Esophagus (tissue), 2 donors: Measurements from ENCODE around the gene NCOA1. TPM values are rescaled to one million over a fixed set of nuclear protein-coding genes. Genes with fewer than 3 reads are reported as not detected.

Source experiments
- H3K27ac ChIP-seq, 2 donors: one replicate each; pipeline ENCODE4 v1.5.1; 2013; ENCODE audit warnings: low read depth in 2 of 2, mild to moderate bottlenecking in 2 of 2, inconsistent platforms in 1 of 2, low read length in 1 of 2, moderate library complexity in 1 of 2
- H3K27me3 ChIP-seq, 2 donors: one replicate each; pipeline ENCODE4 v1.6.1; 2013; ENCODE audit warnings: low read length in 2 of 2, control low read depth in 1 of 2, mild to moderate bottlenecking in 1 of 2; ENCODE audit not compliant: insufficient read depth in 2 of 2, control insufficient read depth in 1 of 2
- H3K36me3 ChIP-seq, 2 donors: one replicate each; pipeline ENCODE4 v1.6.1; 2013; ENCODE audit warnings: low read length in 1 of 2; ENCODE audit not compliant: control insufficient read depth in 2 of 2, insufficient read depth in 2 of 2
- H3K4me1 ChIP-seq, 2 donors: one replicate each; pipeline ENCODE4 v1.6.1; 2013; ENCODE audit warnings: low read length in 1 of 2; ENCODE audit not compliant: control insufficient read depth in 2 of 2, insufficient read depth in 2 of 2
- H3K4me3 ChIP-seq, 2 donors: one replicate each; pipeline ENCODE4 v1.5.1; 2013; ENCODE audit warnings: low read length in 2 of 2, mild to moderate bottlenecking in 2 of 2, low read depth in 1 of 2, moderate library complexity in 1 of 2
- H3K9me3 ChIP-seq, 2 donors: one replicate each; pipeline ENCODE4 v1.6.1; 2013; ENCODE audit warnings: mild to moderate bottlenecking in 2 of 2, low read depth in 1 of 2, low read length in 1 of 2, moderate library complexity in 1 of 2; ENCODE audit not compliant: control insufficient read depth in 2 of 2, insufficient read depth in 1 of 2
- WGBS, 2 donors: extraction: QIAGEN DNeasy Blood & Tissue Kit; methylation state at CpG; one replicate each; pipeline ENCODE4 v1.1.7; 2013; 5-methylcytosine and 5-hydroxymethylcytosine counted together
- polyA plus RNA-seq, 2 donors: library from polyadenylated mRNA; stranded (reverse); fragments of 200-250 nt; gene quantifications; one replicate each; pipeline ENCODE4 v1.2.3, GENCODE V29; 2013
- donor health status: healthy with polysubstance abuse.
- donor health status: Bipolar disorder and iron deficiency.

The NCOA1 gene
- polyA plus RNA-seq, 2 donors, result 8.7 to 13.7 TPM

DNA sequence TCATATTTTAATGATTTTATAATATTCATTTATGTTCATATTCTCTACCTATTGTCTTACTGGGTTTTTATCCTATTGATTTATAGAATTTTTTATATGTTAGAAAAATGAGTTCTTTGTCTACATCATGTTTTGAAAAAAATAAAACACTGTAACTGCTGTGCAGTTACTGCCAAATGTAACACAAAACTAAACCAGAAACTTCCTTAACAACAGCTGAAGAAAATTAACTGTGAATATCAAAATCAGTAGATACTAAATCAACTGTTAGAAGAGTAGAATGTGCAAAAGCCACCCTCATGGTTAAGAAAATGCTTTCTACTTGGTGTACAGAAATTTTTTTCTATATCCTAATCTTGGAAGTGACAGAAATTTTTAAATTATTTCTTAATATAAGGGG, 232.6 kb downstream of the NCOA1 start:
- H3K36me3 ChIP-seq, result no peaks in the 10 kb centered on the region
- no peak overlapping the region for H3K27ac ChIP-seq
- no peak overlapping the region for H3K4me3 ChIP-seq
- H3K4me1 ChIP-seq, result no peaks in the 10 kb centered on the region
- no peaks in the 10 kb centered on the region for H3K27me3 ChIP-seq
- no peaks in the 10 kb centered on the region for H3K9me3 ChIP-seq

DNA sequence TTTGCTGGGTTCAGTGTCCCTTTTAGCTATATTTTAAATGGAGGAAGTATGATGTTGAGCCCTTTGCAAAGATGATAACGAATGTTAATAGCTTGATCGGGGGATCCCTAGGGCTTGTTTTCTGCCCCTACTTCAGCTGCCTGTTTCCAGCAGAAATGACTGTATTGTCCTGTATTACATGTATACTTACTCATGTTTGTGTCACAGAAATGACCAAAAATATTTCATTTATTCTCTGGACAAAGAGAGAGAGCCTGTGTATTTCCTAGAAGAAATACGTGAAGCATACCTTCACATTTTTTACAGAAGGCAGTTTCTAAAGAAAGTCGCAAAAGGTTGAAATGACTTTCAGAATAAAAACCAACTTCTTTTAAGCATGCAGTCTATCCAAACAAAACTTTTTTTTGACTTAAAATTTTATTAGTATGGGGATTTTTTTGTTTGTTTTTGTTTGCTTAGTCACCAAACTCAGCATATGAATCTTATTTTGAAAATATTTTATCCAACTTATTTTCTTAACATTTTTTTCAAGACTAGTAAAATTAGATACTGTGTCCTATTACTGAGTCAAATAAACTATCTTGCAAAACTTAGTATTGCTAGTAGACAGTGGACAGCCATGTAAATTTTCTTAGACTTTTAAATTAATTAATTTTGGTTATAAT, 233.2 kb downstream of the NCOA1 start:
- 87 to 90% methylated on average over 4 of the region's 4 CpGs for WGBS, 2 donors
- no peak overlapping the region for H3K4me3 ChIP-seq
- H3K36me3 ChIP-seq, result no peaks in the 10 kb centered on the region
- no peaks in the 10 kb centered on the region for H3K9me3 ChIP-seq
- no peaks in the 10 kb centered on the region for H3K4me1 ChIP-seq
- H3K27ac ChIP-seq, result no peak overlapping the region
- no peaks in the 10 kb centered on the region for H3K27me3 ChIP-seq

- Histone ChIP-seq H3K27me3 (no peaks in the 10 kb centered on the region), H3K4me3 (no peak overlapping the region), H3K4me1 (no peaks in the 10 kb centered on the region), H3K36me3 (peaks cover 0 to 3% of the 10 kb centered on the region in 2 donors), H3K27ac (no peak overlapping the region), H3K9me3 (no peaks in the 10 kb centered on the region)
- WGBS, 2 donors, result 79 to 80% methylated on average over 3 of the region's 3 CpGs
Observed at GRCh38 chr2:24725956-24726355, 234.9 kb downstream of the NCOA1 start.

DNA sequence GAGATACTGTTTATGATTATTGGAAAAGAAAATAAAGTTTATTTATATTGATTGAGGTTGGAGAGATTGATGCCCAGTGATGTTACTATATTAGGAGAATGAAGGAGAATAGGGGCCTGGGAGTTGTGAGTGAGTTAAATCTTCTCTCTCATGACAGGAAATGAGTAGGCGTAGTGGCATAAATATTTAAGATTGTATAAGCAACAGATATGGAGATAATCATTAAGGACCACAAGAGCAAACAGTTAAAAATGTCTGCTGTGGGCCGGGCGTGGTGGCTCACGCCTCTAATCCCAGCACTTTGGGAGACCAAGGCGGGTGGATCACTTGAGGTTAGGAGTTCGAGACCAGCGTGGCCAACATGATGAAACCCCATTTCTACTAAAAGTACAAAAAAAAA, 239.4 kb downstream of the NCOA1 start:
- 90 to 93% methylated on average over 7 of the region's 7 CpGs for WGBS, 2 donors

GRCh38 chr2:24731040-24731439, 240.0 kb downstream of the NCOA1 start:
- Histone ChIP-seq H3K4me1 (no peaks in the 10 kb centered on the region), H3K4me3 (no peak overlapping the region), H3K36me3 (peaks cover 0 to 3% of the 10 kb centered on the region in 2 donors), H3K27ac (no peak overlapping the region), H3K27me3 (no peaks in the 10 kb centered on the region), H3K9me3 (no peaks in the 10 kb centered on the region)

More for the DNA sequence above, 239.4 kb downstream of the NCOA1 start:
- H3K4me1 ChIP-seq, result no peaks in the 10 kb centered on the region
- H3K27me3 ChIP-seq, result no peaks in the 10 kb centered on the region
- H3K4me3 ChIP-seq, result no peak overlapping the region
- H3K9me3 ChIP-seq, result no peaks in the 10 kb centered on the region
- no peak overlapping the region for H3K27ac ChIP-seq
- peaks cover 0 to 3% of the 10 kb centered on the region in 2 donors for H3K36me3 ChIP-seq

GRCh38 chr2:24731923-24732322, 240.9 kb downstream of the NCOA1 start:
- H3K9me3 ChIP-seq, result no peaks in the 10 kb centered on the region
- no peak overlapping the region for H3K27ac ChIP-seq
- H3K4me1 ChIP-seq, result no peaks in the 10 kb centered on the region
- no peaks in the 10 kb centered on the region for H3K27me3 ChIP-seq
- no peak overlapping the region for H3K4me3 ChIP-seq
- 97 to 98% methylated on average over 1 of the region's 1 CpG for WGBS, 2 donors
- H3K36me3 ChIP-seq, result peaks cover 0 to 6% of the 10 kb centered on the region in 2 donors

- Histone ChIP-seq H3K4me3 (no peak overlapping the region), H3K4me1 (no peaks in the 10 kb centered on the region), H3K36me3 (peaks cover 2 to 4% of the 10 kb centered on the region in 2 donors), H3K9me3 (no peaks in the 10 kb centered on the region), H3K27me3 (no peaks in the 10 kb centered on the region), H3K27ac (no peak overlapping the region)
- 96 to 97% methylated on average over 2 of the region's 2 CpGs for WGBS, 2 donors
Observed at GRCh38 chr2:24734741-24735140, 243.7 kb downstream of the NCOA1 start.

- H3K9me3 ChIP-seq, result no peaks in the 10 kb centered on the region
- H3K4me3 ChIP-seq, result no peak overlapping the region
- no peaks in the 10 kb centered on the region for H3K4me1 ChIP-seq
- H3K36me3 ChIP-seq, result peaks cover 9 to 10% of the 10 kb centered on the region in 2 donors
- H3K27me3 ChIP-seq, result no peaks in the 10 kb centered on the region
- WGBS, 2 donors, result 87 to 92% methylated on average over 7 of the region's 7 CpGs
- no peak overlapping the region for H3K27ac ChIP-seq
Observed at GRCh38 chr2:24739354-24740025, 248.4 kb downstream of the NCOA1 start.

GRCh38 chr2:24740142-24740541, 249.1 kb downstream of the NCOA1 start:
- Histone ChIP-seq H3K4me1 (no peaks in the 10 kb centered on the region), H3K27me3 (no peaks in the 10 kb centered on the region), H3K27ac (no peak overlapping the region), H3K36me3 (peaks cover 9 to 10% of the 10 kb centered on the region in 2 donors), H3K9me3 (no peaks in the 10 kb centered on the region), H3K4me3 (no peak overlapping the region)
- WGBS, 2 donors, result 76 to 78% methylated on average over 1 of the region's 1 CpG

DNA sequence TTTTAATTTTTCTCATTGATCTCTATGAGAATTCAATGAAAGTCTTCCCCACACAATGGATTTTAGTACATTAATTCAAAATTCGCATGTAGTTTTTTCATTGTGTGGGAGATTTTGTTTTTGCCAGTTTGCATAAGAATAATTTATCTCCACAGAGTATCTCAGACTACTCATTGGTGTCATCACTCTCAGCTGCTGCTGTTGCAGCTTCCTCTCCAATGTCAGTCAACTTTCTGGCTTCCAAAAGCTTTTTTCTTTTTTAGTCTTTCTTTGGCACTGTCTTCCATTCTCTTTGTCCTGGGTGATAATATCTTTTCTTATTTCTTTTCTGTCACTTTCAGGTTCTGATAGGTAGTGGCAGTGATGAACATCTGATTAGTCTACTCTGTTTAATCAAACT, 251.7 kb downstream of the NCOA1 start:
- Histone ChIP-seq H3K27ac (no peak overlapping the region), H3K9me3 (no peaks in the 10 kb centered on the region), H3K4me3 (no peak overlapping the region), H3K27me3 (no peaks in the 10 kb centered on the region), H3K4me1 (no peaks in the 10 kb centered on the region), H3K36me3 (peaks cover 6 to 7% of the 10 kb centered on the region in 2 donors)
- 83 to 94% methylated on average over 1 of the region's 1 CpG for WGBS, 2 donors
